ENCODE measurements around the gene LTV1. TPM values are rescaled to one million over a fixed set of nuclear protein-coding genes. Genes with fewer than 3 reads are reported as not detected.

Gene LTV1
- total and polyA plus RNA-seq, 2 of the 8 experiments (the other 6 are each of a cell fraction or from before 2014, with no cell fraction given) = 8.0 to 46.9 TPM

- CTCF ChIA-PET (ENCODE audit: partially characterized antibody) = interaction anchor here (0.7 kb wide), 1 partner anchor 335 kb away, joined by 3 read pairs; no protein-coding TSS in a partner anchor
Measured at GRCh38 chr6:143911028-143911427, 67.9 kb downstream of the LTV1 start.

More at GRCh38 chr6:143911028-143911427, 67.9 kb downstream of the LTV1 start:
- no peak overlapping the region for H2BK20ac ChIP-seq (ENCODE audit: low read length)
- H4K20me1 ChIP-seq (replicated peaks in 1 of 2; ENCODE audit: control insufficient read depth in 1 of 2, insufficient read depth in 2 of 2, low read length in 2 of 2) = no peaks in the 10 kb centered on the region
- no peaks in the 10 kb centered on the region for H3K79me2 ChIP-seq (ENCODE audit: control insufficient read depth in 1 of 2, insufficient read depth in 2 of 2, low read length in 2 of 2)
- no peak overlapping the region for H3K18ac ChIP-seq (ENCODE audit: extremely low read depth, low read length)
- H4K8ac ChIP-seq (ENCODE audit: extremely low read depth, insufficient read depth, low read length) = no peak overlapping the region
- H2BK12ac ChIP-seq (ENCODE audit: low read depth, low read length) = no peak overlapping the region
- no peaks in the 10 kb centered on the region for H3K4me1 ChIP-seq (replicated peaks in 1 of 4; ENCODE audit: control insufficient read depth in 3 of 4, insufficient read depth in 4 of 4, low read length in 3 of 4)
- H3K79me1 ChIP-seq (ENCODE audit: low read depth, low read length) = no peaks in the 10 kb centered on the region
- no peak overlapping the region for H2BK5ac ChIP-seq (ENCODE audit: low read depth, low read length)
- no peak for DNase-seq (ENCODE audit: low read depth in 1 of 2, low spot score in 2 of 2)
- no peak overlapping the region for H3K27ac ChIP-seq (ENCODE audit: low read depth, low read length)
- no peaks in the 10 kb centered on the region for H3K27me3 ChIP-seq (replicated peaks in 1 of 4; ENCODE audit: control insufficient read depth in 3 of 4, extremely low read depth in 1 of 4, insufficient read depth in 3 of 4, low read length in 3 of 4)
- H3K23me2 ChIP-seq (ENCODE audit: low read depth, low read length) = no peaks in the 10 kb centered on the region
- no peak overlapping the region for H3K9ac ChIP-seq (replicated peaks in 1 of 4; ENCODE audit: extremely low read depth in 1 of 4, low read depth in 3 of 4, low read length in 3 of 4)
- H3K14ac ChIP-seq (ENCODE audit: insufficient read length) = no peak overlapping the region
- 89% methylated on average over 1 of the region's 1 CpG; no CpG with 5 or more reads in 1 of the 2 experiments for WGBS, 2 experiments (ENCODE audit: extremely low coverage in 1 of 2, insufficient coverage in 1 of 2, insufficient read length in 1 of 2, insufficient replicate concordance in 2 of 2, low coverage in 1 of 2, low lambda C conversion rate in 2 of 2, missing lambda C conversion rate in 1 of 2)
- no peak for FAIRE-seq
- no peak overlapping the region for H2BK120ac ChIP-seq (replicated peaks; ENCODE audit: low read depth, low read length)
- H2AK5ac ChIP-seq (ENCODE audit: low read depth, low read length) = no peak overlapping the region
- no peak overlapping the region for H3K4ac ChIP-seq (replicated peaks; ENCODE audit: insufficient read length, low read depth, low read length)
- H3K4me3 ChIP-seq (ENCODE audit: extremely low read depth in 1 of 4, insufficient read depth in 2 of 4, low read depth in 3 of 4, low read length in 4 of 4) = no peak overlapping the region
- no peaks in the 10 kb centered on the region for H3K9me3 ChIP-seq (ENCODE audit: insufficient read depth in 2 of 2, low read depth in 1 of 2, low read length in 1 of 2)
- no peak overlapping the region for H3K4me2 ChIP-seq (ENCODE audit: insufficient read depth in 1 of 2, low read depth in 2 of 2, low read length in 2 of 2)
- H3K23ac ChIP-seq (ENCODE audit: insufficient read length) = no peak overlapping the region
- H2BK15ac ChIP-seq (ENCODE audit: low read length) = no peak overlapping the region
- POLR2A ChIA-PET (ENCODE audit: partially characterized antibody) = no interaction called here
- H2AFZ ChIP-seq (ENCODE audit: low read length) = no peak overlapping the region
- no peak overlapping the region for H4K5ac ChIP-seq (ENCODE audit: insufficient read length, low read depth, low read length)
- no peak overlapping the region for H3K56ac ChIP-seq (replicated peaks; ENCODE audit: insufficient read length, low read depth, low read length)
- no peaks in the 10 kb centered on the region; a peak in 1 of 8 replicates for H3K36me3 ChIP-seq (ENCODE audit: control insufficient read depth in 2 of 4, insufficient read depth in 4 of 4, low read length in 3 of 4)
- H4K91ac ChIP-seq (replicated peaks; ENCODE audit: insufficient read length, low read length) = no peak overlapping the region
- TF ChIP-seq CHD2 (IDR thresholded peaks at IDR 0.05; ENCODE audit: low read length) (no peak), CTBP2 (IDR thresholded peaks at IDR 0.05; ENCODE audit: borderline replicate concordance, insufficient read depth, insufficient read length, low read length) (no peak), GABPA (IDR thresholded peaks at IDR 0.05; ENCODE audit: borderline replicate concordance, insufficient read depth, low read length) (no peak), HDAC6 (IDR thresholded peaks at IDR 0.05; ENCODE audit: low read depth, low read length) (no peak), TBP (IDR thresholded peaks at IDR 0.05; ENCODE audit: low read depth, low read length) (no peak), BACH1 (IDR thresholded peaks at IDR 0.05; ENCODE audit: low read length) (no peak)
- TF ChIP-seq, protein P1, sequence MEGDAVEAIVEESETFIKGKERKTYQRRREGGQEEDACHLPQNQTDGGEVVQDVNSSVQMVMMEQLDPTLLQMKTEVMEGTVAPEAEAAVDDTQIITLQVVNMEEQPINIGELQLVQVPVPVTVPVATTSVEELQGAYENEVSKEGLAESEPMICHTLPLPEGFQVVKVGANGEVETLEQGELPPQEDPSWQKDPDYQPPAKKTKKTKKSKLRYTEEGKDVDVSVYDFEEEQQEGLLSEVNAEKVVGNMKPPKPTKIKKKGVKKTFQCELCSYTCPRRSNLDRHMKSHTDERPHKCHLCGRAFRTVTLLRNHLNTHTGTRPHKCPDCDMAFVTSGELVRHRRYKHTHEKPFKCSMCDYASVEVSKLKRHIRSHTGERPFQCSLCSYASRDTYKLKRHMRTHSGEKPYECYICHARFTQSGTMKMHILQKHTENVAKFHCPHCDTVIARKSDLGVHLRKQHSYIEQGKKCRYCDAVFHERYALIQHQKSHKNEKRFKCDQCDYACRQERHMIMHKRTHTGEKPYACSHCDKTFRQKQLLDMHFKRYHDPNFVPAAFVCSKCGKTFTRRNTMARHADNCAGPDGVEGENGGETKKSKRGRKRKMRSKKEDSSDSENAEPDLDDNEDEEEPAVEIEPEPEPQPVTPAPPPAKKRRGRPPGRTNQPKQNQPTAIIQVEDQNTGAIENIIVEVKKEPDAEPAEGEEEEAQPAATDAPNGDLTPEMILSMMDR (IDR thresholded peaks at IDR 0.05; ENCODE audit: control extremely low read depth in 1 of 3, insufficient read depth in 1 of 3, low read depth in 1 of 3, low read length in 3 of 3) = no peak

Data from H1 (cell line).